Ovary (tissue), 9 donors: ENCODE data around the gene ANK2. TPM values are rescaled to one million over a fixed set of nuclear protein-coding genes. Genes with fewer than 3 reads are reported as not detected.

Experiments used
- DNase-seq, 5 donors: peaks; one replicate each; pipeline ENCODE4 v3.0.0-alpha.2; 2019 to 2020
- H3K27ac ChIP-seq, 2 donors: fragments of 200-600 bp; one replicate each; pipeline versions ENCODE4 v1.5.1 to v1.8.0; 2019 to 2022
- H3K27me3 ChIP-seq: fragments of 200-600 bp; one replicate; pipeline ENCODE4 v1.8.0; 2022
- H3K36me3 ChIP-seq: fragments of 200-600 bp; sonication (generic); one replicate; pipeline ENCODE4 v1.5.1; 2019
- H3K4me1 ChIP-seq: one replicate; pipeline ENCODE4 v1.8.1; 2013; ENCODE audit warnings: mild to moderate bottlenecking, moderate library complexity; ENCODE audit not compliant: insufficient read depth
- H3K4me3 ChIP-seq: fragments of 200-600 bp; sonication (generic); one replicate; pipeline ENCODE4 v1.5.1; 2017
- H3K9me3 ChIP-seq, 2 donors: fragments of 200-600 bp in 1 of 2; sonication (generic) in 1 of 2; one replicate each; pipeline versions ENCODE4 v1.5.1 to v1.8.1; 2013 to 2019; ENCODE audit warnings: mild to moderate bottlenecking in 1 of 2, moderate library complexity in 1 of 2
- EP300 ChIP-seq: sonication (generic); formaldehyde crosslinking; IDR thresholded peaks from one replicate; pipeline ENCODE4 v1.6.1; 2017; ENCODE audit warnings: antibody characterized with exemption
- POLR2A ChIP-seq: fragments of 450-650 bp; IDR thresholded peaks from one replicate; pipeline ENCODE4 v1.6.1; 2017; ENCODE audit warnings: antibody characterized with exemption, mild to moderate bottlenecking, moderate library complexity
- WGBS, 3 donors: extraction: QIAGEN DNeasy Blood & Tissue Kit in 1 of 3; methylation state at CpG; one replicate each; pipeline versions ENCODE4 v1.1.5 to v1.1.7; 2013 to 2017; 5-methylcytosine and 5-hydroxymethylcytosine counted together
- intact Hi-C, 4 donors: fragments of 100-400 bp; cut with DNase I; formaldehyde crosslinking; loops; one replicate each; pipeline versions ENCODE4 v1.11.0 to v1.15.1; 2022 to 2023
- polyA plus RNA-seq, 2 donors: library from polyadenylated mRNA; stranded (reverse); fragments of 200-250 nt in 1 of 2; fragments of 350-450 nt in 1 of 2; fragmentation: Illumina TruSeq in 1 of 2; extraction: RNeasy Lipid Tissue Mini Kit (QIAGEN cat#74804) in 1 of 2; gene quantifications; one replicate each; pipeline ENCODE4 v1.2.3, GENCODE V29; 2013 to 2014
- total RNA-seq, 7 donors: library from RNA; depleted of rRNA in 2 of 7; stranded (reverse); fragments of >200 nt in 2 of 7; fragmentation: NEBNext Ultra II Directional in 3 of 7; extraction: Animal tissue kit (Norgen Biotek cat#: 25700) in 3 of 7; gene quantifications; one replicate each; pipeline versions ENCODE4 v1.1.0 to v1.2.4, GENCODE V29; 2016 to 2023
- TF ChIP-seq, protein P1 (sequence below), 3 donors: fragments of 450-650 bp in 2 of 3; fragments of 200-600 bp in 1 of 3; IDR thresholded peaks; one replicate each; pipeline versions ENCODE4 v1.5.1 to v1.8.0; 2016 to 2022; ENCODE audit warnings: antibody characterized with exemption in 3 of 3, mild to moderate bottlenecking in 1 of 3
- donor health status: DM: no; HTN: no; CAD: no; lungs with moderate emphysema.
- donor health status: DM: no; HTN: no; CAD: no.
- donor health status: Bipolar disorder and iron deficiency.
- donor health status: DM: yes; HTN: yes; CAD: no.
- donor health status: DM: no; HTN: no; CAD: no.
- donor health status: DM: yes; HTN: yes; CAD: no.

The ANK2 gene
- total and polyA plus RNA-seq, 9 donors: 26.4 to 120 (median 66.9) TPM

DNA sequence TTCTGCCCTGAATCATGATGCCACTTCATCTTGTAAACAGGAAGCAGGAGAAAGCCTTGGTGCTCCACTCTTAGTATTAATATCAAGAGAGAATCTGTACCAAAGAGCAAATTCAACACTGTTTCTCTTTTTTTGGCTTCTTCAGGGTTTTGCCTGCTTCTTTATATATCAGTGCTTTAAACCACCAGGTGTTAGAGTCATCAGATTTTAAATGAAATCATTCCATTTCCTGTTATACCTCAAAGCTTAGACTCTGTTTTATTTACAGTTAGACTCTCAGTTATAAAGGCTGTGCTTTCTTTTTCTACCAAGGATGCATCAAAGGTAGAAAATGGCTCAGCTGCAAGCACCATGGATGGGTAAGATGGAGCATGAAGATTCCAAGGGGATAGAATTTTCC, 361.2 kb downstream of the ANK2 start:
- no peaks in the 10 kb centered on the region for H3K4me1 ChIP-seq
- H3K36me3 ChIP-seq: no peaks in the 10 kb centered on the region
- no peak for DNase-seq
- no peaks in the 10 kb centered on the region for H3K9me3 ChIP-seq
- intact Hi-C loops: no loop called here
- H3K27ac ChIP-seq: no peak overlapping the region
- H3K4me3 ChIP-seq: no peak overlapping the region
- TF ChIP-seq, protein P1, sequence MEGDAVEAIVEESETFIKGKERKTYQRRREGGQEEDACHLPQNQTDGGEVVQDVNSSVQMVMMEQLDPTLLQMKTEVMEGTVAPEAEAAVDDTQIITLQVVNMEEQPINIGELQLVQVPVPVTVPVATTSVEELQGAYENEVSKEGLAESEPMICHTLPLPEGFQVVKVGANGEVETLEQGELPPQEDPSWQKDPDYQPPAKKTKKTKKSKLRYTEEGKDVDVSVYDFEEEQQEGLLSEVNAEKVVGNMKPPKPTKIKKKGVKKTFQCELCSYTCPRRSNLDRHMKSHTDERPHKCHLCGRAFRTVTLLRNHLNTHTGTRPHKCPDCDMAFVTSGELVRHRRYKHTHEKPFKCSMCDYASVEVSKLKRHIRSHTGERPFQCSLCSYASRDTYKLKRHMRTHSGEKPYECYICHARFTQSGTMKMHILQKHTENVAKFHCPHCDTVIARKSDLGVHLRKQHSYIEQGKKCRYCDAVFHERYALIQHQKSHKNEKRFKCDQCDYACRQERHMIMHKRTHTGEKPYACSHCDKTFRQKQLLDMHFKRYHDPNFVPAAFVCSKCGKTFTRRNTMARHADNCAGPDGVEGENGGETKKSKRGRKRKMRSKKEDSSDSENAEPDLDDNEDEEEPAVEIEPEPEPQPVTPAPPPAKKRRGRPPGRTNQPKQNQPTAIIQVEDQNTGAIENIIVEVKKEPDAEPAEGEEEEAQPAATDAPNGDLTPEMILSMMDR (IDR thresholded peaks at IDR 0.05): no peak
- TF ChIP-seq EP300 (no peak), POLR2A (no peak)
- H3K27me3 ChIP-seq: no peaks in the 10 kb centered on the region

GRCh38 chr4:113411496-113411938, 362.1 kb downstream of the ANK2 start:
- no peaks in the 10 kb centered on the region for H3K27me3 ChIP-seq
- WGBS, 3 donors: 57 to 66% (median 64%) methylated on average over 4 of the region's 4 CpGs
- H3K27ac ChIP-seq: no peak overlapping the region
- no peaks in the 10 kb centered on the region for H3K36me3 ChIP-seq
- no peaks in the 10 kb centered on the region for H3K4me1 ChIP-seq
- no peak for DNase-seq
- intact Hi-C loops: no loop called here
- H3K9me3 ChIP-seq: no peaks in the 10 kb centered on the region
- no peak for TF ChIP-seq POLR2A
- TF ChIP-seq, protein P1 (IDR thresholded peaks at IDR 0.05): no peak
- no peak for TF ChIP-seq EP300
- no peak overlapping the region for H3K4me3 ChIP-seq

GRCh38 chr4:113419631-113420030, 370.2 kb downstream of the ANK2 start:
- H3K36me3 ChIP-seq: no peaks in the 10 kb centered on the region
- DNase-seq: no peak
- H3K9me3 ChIP-seq: no peaks in the 10 kb centered on the region
- TF ChIP-seq, protein P1 (IDR thresholded peaks at IDR 0.05): no peak
- no peak for TF ChIP-seq EP300
- no peaks in the 10 kb centered on the region for H3K27me3 ChIP-seq
- H3K4me1 ChIP-seq: no peaks in the 10 kb centered on the region
- H3K27ac ChIP-seq: no peak overlapping the region
- intact Hi-C loops: no loop called here
- WGBS, 3 donors: 90 to 95% (median 91%) methylated on average over 2 of the region's 2 CpGs
- no peak overlapping the region for H3K4me3 ChIP-seq

GRCh38 chr4:113420938-113421337, 371.5 kb downstream of the ANK2 start:
- no peaks in the 10 kb centered on the region for H3K27me3 ChIP-seq
- no peak for TF ChIP-seq EP300
- H3K9me3 ChIP-seq: no peaks in the 10 kb centered on the region
- no peak overlapping the region for H3K27ac ChIP-seq
- no peak overlapping the region for H3K4me3 ChIP-seq
- intact Hi-C loops: no loop called here
- H3K4me1 ChIP-seq: no peaks in the 10 kb centered on the region
- no peaks in the 10 kb centered on the region for H3K36me3 ChIP-seq
- DNase-seq: no peak

- H3K9me3 ChIP-seq: no peaks in the 10 kb centered on the region
- no peaks in the 10 kb centered on the region for H3K4me1 ChIP-seq
- H3K36me3 ChIP-seq: no peaks in the 10 kb centered on the region
- H3K27ac ChIP-seq: no peak overlapping the region
- intact Hi-C loops: no loop called here
- TF ChIP-seq EP300: no peak
- TF ChIP-seq POLR2A: no peak
- TF ChIP-seq, protein P1 (IDR thresholded peaks at IDR 0.05): no peak
- H3K27me3 ChIP-seq: no peaks in the 10 kb centered on the region
- H3K4me3 ChIP-seq: no peak overlapping the region
- 8 to 14% (median 9%) methylated on average over 1 of the region's 1 CpG for WGBS, 3 donors
- DNase-seq: no peak
Observed at GRCh38 chr4:113423631-113424030, 374.2 kb downstream of the ANK2 start.
